ENCODE measurements around the gene CDK12. TPM values are rescaled to one million over a fixed set of nuclear protein-coding genes. Genes with fewer than 3 reads are reported as not detected.

CDK12 gene
- total and polyA plus RNA-seq, 10 of the 15 experiments (the other 5 are each of a cell fraction or from before 2014, with no cell fraction given): 3.2 to 55.1 (median 31.9) TPM

- peaks cover 20 to 44% of the 10 kb centered on the region in 2 experiments for H3K36me3 ChIP-seq (ENCODE audit: control insufficient read depth in 2 of 2, insufficient read depth in 2 of 2, low read length in 1 of 2)
- ATAC-seq: peak; percentile 74
- SMC1A ChIA-PET (ENCODE audit: uncharacterized antibody, unreplicated experiment): no interaction called here
- H4K20me1 ChIP-seq (ENCODE audit: control insufficient read depth, insufficient read depth): no peaks in the 10 kb centered on the region
- RAD21 ChIA-PET (ENCODE audit: unreplicated experiment): no interaction called here
- no peaks in the 10 kb centered on the region for H3K79me2 ChIP-seq (ENCODE audit: control insufficient read depth, insufficient read depth, low read length)
- H2AFZ ChIP-seq (ENCODE audit: control insufficient read depth, low read depth, low read length): no peak overlapping the region
- H3K9ac ChIP-seq (ENCODE audit: control insufficient read depth, insufficient read depth, low read length): no peak overlapping the region
- DNase-seq (ENCODE audit: low read depth, low spot score): no peak
- CTCF ChIA-PET: interaction anchor here (0.7 to 1.2 kb wide), 2 partner anchors 9 to 363 kb away, joined by 3 read pairs; no protein-coding TSS in a partner anchor
- no peaks in the 10 kb centered on the region for H3K27me3 ChIP-seq (replicated peaks in 1 of 2; ENCODE audit: control insufficient read depth in 2 of 2, insufficient read depth in 2 of 2, low read length in 1 of 2)
- H3K4me3 ChIP-seq: no peak overlapping the region
- 98% methylated on average over 7 of the region's 7 CpGs for WGBS (ENCODE audit: insufficient coverage, insufficient replicate concordance, low lambda C conversion rate, missing lambda C conversion rate)
- intact Hi-C loops (cut with micrococcal nuclease; ENCODE audit: unreplicated experiment) (no loop called here), in situ Hi-C loops (cut with MboI) (no loop called here)
- FAIRE-seq: no peak
- no peak for TF ChIP-seq TCF12 (IDR thresholded peaks at IDR 0.05; ENCODE audit: low read depth, low read length)
- TF ChIP-seq SUPT20H (IDR thresholded peaks at IDR 0.05; ENCODE audit: borderline replicate concordance, control insufficient read depth, low read depth, low read length): no peak
- TF ChIP-seq E4F1 (IDR thresholded peaks at IDR 0.05; ENCODE audit: borderline replicate concordance, partially characterized antibody): no peak
- TF ChIP-seq FOXM1 (IDR thresholded peaks at IDR 0.05; ENCODE audit: low read depth, low read length): no peak
- no peak for TF ChIP-seq HDAC2 (IDR thresholded peaks at IDR 0.05)
- TF ChIP-seq, protein P1, sequence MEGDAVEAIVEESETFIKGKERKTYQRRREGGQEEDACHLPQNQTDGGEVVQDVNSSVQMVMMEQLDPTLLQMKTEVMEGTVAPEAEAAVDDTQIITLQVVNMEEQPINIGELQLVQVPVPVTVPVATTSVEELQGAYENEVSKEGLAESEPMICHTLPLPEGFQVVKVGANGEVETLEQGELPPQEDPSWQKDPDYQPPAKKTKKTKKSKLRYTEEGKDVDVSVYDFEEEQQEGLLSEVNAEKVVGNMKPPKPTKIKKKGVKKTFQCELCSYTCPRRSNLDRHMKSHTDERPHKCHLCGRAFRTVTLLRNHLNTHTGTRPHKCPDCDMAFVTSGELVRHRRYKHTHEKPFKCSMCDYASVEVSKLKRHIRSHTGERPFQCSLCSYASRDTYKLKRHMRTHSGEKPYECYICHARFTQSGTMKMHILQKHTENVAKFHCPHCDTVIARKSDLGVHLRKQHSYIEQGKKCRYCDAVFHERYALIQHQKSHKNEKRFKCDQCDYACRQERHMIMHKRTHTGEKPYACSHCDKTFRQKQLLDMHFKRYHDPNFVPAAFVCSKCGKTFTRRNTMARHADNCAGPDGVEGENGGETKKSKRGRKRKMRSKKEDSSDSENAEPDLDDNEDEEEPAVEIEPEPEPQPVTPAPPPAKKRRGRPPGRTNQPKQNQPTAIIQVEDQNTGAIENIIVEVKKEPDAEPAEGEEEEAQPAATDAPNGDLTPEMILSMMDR (IDR thresholded peaks at IDR 0.05 in 2 of 3, conservative IDR thresholded peaks at IDR 0.05 in 1 of 3; ENCODE audit: control insufficient read depth in 2 of 3, extremely low read depth in 1 of 3, insufficient read depth in 1 of 3, low read depth in 3 of 3, low read length in 3 of 3): peak; percentile 39 to 51 (median 49); a peak in 4 of 6 replicates
- no peak for TF ChIP-seq SRF (IDR thresholded peaks at IDR 0.05; ENCODE audit: low read depth in 2 of 2, low read length in 2 of 2)
- peak; percentile 22; the same call in 1 of the 2 replicates for TF ChIP-seq RAD21 (IDR thresholded peaks at IDR 0.05; ENCODE audit: insufficient read depth, low read depth, low read length)
- peak; percentile 36; the same call in 1 of the 2 replicates for TF ChIP-seq SMC3 (IDR thresholded peaks at IDR 0.05; ENCODE audit: borderline replicate concordance, low read length)
- no peaks in the 10 kb centered on the region for H3K4me1 ChIP-seq (ENCODE audit: control insufficient read depth, insufficient read depth, low read length)
- no peaks in the 10 kb centered on the region for H3K9me3 ChIP-seq (replicated peaks; ENCODE audit: control insufficient read depth, insufficient read depth, low read length)
- no peak overlapping the region for H3K4me2 ChIP-seq (ENCODE audit: control insufficient read depth, insufficient read depth)
- POLR2A ChIA-PET: no interaction called here
- H3K27ac ChIP-seq (ENCODE audit: control insufficient read depth, insufficient read depth): no peak overlapping the region
- BruUV-seq (replicated peaks): no TSS peak
Measured at GRCh38 chr17:39527220-39527813, 66.0 kb downstream of the CDK12 start.

All from GM12878 (cell line).